Erythroblast (primary cell): ENCODE data around the gene RELA.

Source experiments
- GATA1 ChIP-seq: IDR thresholded peaks from 2 replicates; pipeline ENCODE4 v1.6.1; 2011; ENCODE audit warnings: low read depth, mild to moderate bottlenecking, control low read depth, low read length, moderate library complexity
- POLR2A ChIP-seq: IDR thresholded peaks from 2 replicates; pipeline ENCODE4 v1.6.1; 2011; ENCODE audit warnings: mild to moderate bottlenecking, low read length

GRCh38 chr11:65623177-65623576, 39.5 kb downstream of the RELA start:
- TF ChIP-seq POLR2A, result no peak
- TF ChIP-seq GATA1, result no peak
